Measurements from ENCODE around the gene PRDM8. TPM values are rescaled to one million over a fixed set of nuclear protein-coding genes. Genes with fewer than 3 reads are reported as not detected.

PRDM8 gene
- total and polyA plus RNA-seq, 2 of the 4 experiments (the other 2 are of a cell fraction), result 5.7 to 15.8 TPM

DNA sequence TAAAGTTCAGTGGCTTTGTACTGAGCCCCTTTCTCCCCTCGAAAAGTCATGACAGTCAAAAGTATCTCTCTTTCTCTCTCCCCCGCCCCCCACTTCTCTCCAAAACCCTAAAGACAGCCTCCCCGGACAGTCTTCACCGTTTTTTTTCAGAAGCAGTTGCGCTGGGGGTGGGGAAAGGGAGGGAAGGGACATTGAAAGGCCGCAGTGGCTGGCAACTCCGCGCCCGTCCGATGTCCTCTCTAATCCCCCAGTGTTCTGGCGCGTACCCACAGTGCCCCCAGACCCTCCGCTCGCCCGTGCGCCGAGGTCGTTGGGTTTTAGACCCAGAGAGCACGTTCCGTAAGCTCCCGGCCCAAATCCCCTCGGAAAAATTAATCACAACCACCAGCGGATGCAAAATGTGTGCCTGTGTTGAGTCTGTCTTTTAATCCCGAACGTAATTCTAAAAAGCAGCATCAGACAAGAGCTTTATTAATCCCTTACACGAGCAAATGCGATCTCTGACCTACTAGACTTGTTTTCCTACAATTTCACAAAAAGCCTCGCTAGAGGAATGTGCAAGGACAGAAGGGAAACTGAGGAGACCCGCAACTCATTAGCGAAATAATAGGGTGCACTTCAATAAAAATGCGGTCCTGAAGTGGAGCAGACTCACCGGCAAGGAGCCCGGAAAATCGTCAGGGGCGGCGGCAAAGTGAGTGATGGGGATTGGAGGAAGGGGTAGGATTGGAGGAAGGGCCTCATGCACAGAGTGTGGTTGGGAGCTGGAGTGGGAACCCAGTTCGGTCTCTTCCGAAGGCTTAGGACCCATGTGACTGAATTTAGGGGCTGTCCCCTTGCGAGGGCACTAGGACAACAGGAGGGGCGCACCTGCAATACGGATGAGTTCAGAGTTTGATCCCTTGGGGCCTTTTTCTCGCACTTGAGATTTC, 12.2 kb upstream of the PRDM8 start:
- peak overlapping the region; percentile 74; the same call in 1 of the 2 replicates for H2AK5ac ChIP-seq (ENCODE audit: low read depth, low read length)
- CTCF ChIA-PET, result interaction anchor here (0.7 to 1.7 kb wide), 4 partner anchors 10 to 20 kb away, joined by 3 to 6 read pairs (median 4); partner anchors contain the start of gene PRDM8
- H4K5ac ChIP-seq (ENCODE audit: low read depth, low read length), result peak overlapping the region; percentile 74
- peak overlapping the region; percentile 87 for H3K56ac ChIP-seq (ENCODE audit: extremely low read depth, insufficient read depth, low read length)
- H2BK20ac ChIP-seq (ENCODE audit: low read depth, low read length), result peak overlapping the region; percentile 83
- peak overlapping the region; percentile 96 for H2BK120ac ChIP-seq (ENCODE audit: low read depth, low read length)
- H3K4me3 ChIP-seq (ENCODE audit: insufficient read depth, low read depth, low read length), result peak overlapping the region; percentile 84
- in situ Hi-C loops (cut with MboI; ENCODE audit: low sequenced_read_pairs) (loop anchor here (5.0 kb wide), 1 partner anchor 113 kb away; the partner anchor contains the start of gene ANTXR2), dilution Hi-C loops (cut with HindIII; ENCODE audit: low sequenced_read_pairs, unreplicated experiment) (no loop called here), intact Hi-C loops (cut with micrococcal nuclease) (loop anchor here (1.0 to 10.0 kb wide), 6 partner anchors 18 to 1140 kb away; partner anchors contain the start of gene ANTXR2)
- H4K8ac ChIP-seq (ENCODE audit: low read depth in 2 of 2, low read length in 2 of 2), result peak overlapping the region; percentile 74 to 96
- no peak for DNase-seq
- no TSS peak for BruUV-seq (replicated peaks)
- H2BK5ac ChIP-seq (ENCODE audit: low read depth, low read length, poor library complexity, severe bottlenecking), result peak overlapping the region; percentile 78
- H2BK15ac ChIP-seq (ENCODE audit: low read depth, low read length), result peak overlapping the region; percentile 89; the same call in 2 of the 3 replicates
- peaks cover 11% of the 10 kb centered on the region for H3K4me1 ChIP-seq (ENCODE audit: control insufficient read depth, insufficient read depth, low read length)
- H3K9me3 ChIP-seq (ENCODE audit: control insufficient read depth, insufficient read depth, low read length), result no peaks in the 10 kb centered on the region
- H3K79me1 ChIP-seq (ENCODE audit: low read depth in 1 of 2, low read length in 2 of 2), result peaks cover 11 to 51% of the 10 kb centered on the region in 2 experiments
- H3K27me3 ChIP-seq (ENCODE audit: control insufficient read depth, insufficient read depth, low read length), result no peaks in the 10 kb centered on the region
- H3K9me1 ChIP-seq (ENCODE audit: insufficient read depth, low read length), result peaks cover 11% of the 10 kb centered on the region
- POLR2A ChIA-PET (ENCODE audit: unreplicated experiment), result no interaction called here
- H2AFZ ChIP-seq (replicated peaks; ENCODE audit: low read length, poor library complexity), result peak overlapping the region; percentile 96
- H3K4me2 ChIP-seq (ENCODE audit: low read depth, low read length), result peak overlapping the region; percentile 69
- WGBS, 2 experiments (ENCODE audit: extremely low coverage in 2 of 2, insufficient read length in 1 of 2), result 1% methylated on average over 16 of the region's 42 CpGs; no CpG with 5 or more reads in 1 of the 2 experiments
- ATAC-seq (ENCODE audit: low read depth), result no peak; the same call in 1 of the 2 replicates
- H3K23ac ChIP-seq (ENCODE audit: low read depth, low read length), result peak overlapping the region; percentile 93
- peak overlapping the region; percentile 78 for H3K18ac ChIP-seq (ENCODE audit: low read depth, low read length)
- no peaks in the 10 kb centered on the region for H3K36me3 ChIP-seq (ENCODE audit: control insufficient read depth, insufficient read depth, low read length)
- H4K20me1 ChIP-seq (ENCODE audit: insufficient read depth, low read length), result no peaks in the 10 kb centered on the region
- peak overlapping the region; percentile 91 for H3K27ac ChIP-seq (ENCODE audit: insufficient read depth, low read length)
- H2AK9ac ChIP-seq (replicated peaks; ENCODE audit: low read depth, low read length, poor library complexity), result peak overlapping the region; percentile 97
- TF ChIP-seq, protein P1, sequence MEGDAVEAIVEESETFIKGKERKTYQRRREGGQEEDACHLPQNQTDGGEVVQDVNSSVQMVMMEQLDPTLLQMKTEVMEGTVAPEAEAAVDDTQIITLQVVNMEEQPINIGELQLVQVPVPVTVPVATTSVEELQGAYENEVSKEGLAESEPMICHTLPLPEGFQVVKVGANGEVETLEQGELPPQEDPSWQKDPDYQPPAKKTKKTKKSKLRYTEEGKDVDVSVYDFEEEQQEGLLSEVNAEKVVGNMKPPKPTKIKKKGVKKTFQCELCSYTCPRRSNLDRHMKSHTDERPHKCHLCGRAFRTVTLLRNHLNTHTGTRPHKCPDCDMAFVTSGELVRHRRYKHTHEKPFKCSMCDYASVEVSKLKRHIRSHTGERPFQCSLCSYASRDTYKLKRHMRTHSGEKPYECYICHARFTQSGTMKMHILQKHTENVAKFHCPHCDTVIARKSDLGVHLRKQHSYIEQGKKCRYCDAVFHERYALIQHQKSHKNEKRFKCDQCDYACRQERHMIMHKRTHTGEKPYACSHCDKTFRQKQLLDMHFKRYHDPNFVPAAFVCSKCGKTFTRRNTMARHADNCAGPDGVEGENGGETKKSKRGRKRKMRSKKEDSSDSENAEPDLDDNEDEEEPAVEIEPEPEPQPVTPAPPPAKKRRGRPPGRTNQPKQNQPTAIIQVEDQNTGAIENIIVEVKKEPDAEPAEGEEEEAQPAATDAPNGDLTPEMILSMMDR (conservative IDR thresholded peaks at IDR 0.05; ENCODE audit: low read depth, low read length), result no peak
- TF ChIP-seq, protein P2, sequence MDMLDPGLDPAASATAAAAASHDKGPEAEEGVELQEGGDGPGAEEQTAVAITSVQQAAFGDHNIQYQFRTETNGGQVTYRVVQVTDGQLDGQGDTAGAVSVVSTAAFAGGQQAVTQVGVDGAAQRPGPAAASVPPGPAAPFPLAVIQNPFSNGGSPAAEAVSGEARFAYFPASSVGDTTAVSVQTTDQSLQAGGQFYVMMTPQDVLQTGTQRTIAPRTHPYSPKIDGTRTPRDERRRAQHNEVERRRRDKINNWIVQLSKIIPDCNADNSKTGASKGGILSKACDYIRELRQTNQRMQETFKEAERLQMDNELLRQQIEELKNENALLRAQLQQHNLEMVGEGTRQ (IDR thresholded peaks at IDR 0.05; ENCODE audit: low read depth, low read length), result no peak
- no peak for TF ChIP-seq SMC3 (IDR thresholded peaks at IDR 0.05; ENCODE audit: low read depth, low read length)
- TF ChIP-seq FOS (IDR thresholded peaks at IDR 0.05; ENCODE audit: low read depth, low read length), result no peak
- H3K9ac ChIP-seq (ENCODE audit: low read depth, low read length), result peak overlapping the region; percentile 95
- peak overlapping the region; percentile 83 for H4K91ac ChIP-seq (ENCODE audit: insufficient read depth, low read depth, low read length)
- peak overlapping the region; percentile 84 for H3K4ac ChIP-seq (ENCODE audit: low read depth, low read length)
- H3K14ac ChIP-seq (replicated peaks; ENCODE audit: low read depth, low read length), result peak overlapping the region; percentile 81
